Smooth muscle cell of the brain vasculature (primary cell): ENCODE data around the gene CAMK2D.

ENCODE experiments used
- DNase-seq: peaks from one replicate; pipeline ENCODE4 v3.0.0-alpha.2; 2012; ENCODE audit warnings: low read depth, low spot score

Gene CAMK2D

GRCh38 chr4:113684534-113685091 is 76.9 kb downstream of the CAMK2D start:
- DNase-seq, result no peak

- no peak for DNase-seq
These were observed 78.6 kb downstream of the CAMK2D start for GRCh38 chr4:113682730-113683537.

DNA sequence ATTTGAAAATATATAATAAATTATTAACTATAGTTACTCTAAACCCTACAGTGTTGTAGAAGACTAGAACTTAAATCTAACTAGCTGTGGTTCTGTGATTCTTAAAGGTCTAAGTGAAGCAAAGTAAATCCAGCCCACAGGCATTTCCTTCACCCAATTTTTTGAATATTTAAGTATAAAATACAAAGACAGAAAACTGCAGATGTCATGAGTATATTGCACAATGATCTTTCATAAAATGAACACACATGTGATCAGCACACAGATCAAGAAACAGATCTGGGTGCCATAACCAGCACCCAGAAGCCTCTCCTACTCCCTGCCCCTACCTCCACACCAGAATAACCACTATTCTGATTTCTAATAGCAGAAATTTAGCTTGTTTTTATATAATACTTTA is 82.9 kb downstream of the CAMK2D start:
- DNase-seq, result no peak

DNA sequence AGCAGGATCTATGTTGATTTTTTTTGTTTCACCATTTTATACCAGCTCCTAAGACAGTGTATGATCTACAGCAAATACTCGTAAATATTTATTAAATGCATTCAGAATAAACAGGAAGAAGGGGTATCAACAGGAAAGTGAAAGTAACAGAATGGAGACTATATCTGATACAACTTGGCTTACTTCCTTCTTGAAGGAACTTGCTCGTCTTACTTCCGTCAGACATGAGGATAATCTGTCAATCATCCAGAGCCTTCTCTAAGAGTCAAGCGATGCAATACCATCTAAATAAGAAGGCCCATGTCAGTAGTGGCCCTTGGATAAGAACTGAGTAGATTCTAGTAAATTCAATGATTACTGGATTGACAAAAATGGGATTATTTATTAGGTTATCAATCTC is 84.2 kb downstream of the CAMK2D start:
- DNase-seq, result no peak

- no peak for DNase-seq
These were observed 85.5 kb downstream of the CAMK2D start for GRCh38 chr4:113675731-113676697.

DNA sequence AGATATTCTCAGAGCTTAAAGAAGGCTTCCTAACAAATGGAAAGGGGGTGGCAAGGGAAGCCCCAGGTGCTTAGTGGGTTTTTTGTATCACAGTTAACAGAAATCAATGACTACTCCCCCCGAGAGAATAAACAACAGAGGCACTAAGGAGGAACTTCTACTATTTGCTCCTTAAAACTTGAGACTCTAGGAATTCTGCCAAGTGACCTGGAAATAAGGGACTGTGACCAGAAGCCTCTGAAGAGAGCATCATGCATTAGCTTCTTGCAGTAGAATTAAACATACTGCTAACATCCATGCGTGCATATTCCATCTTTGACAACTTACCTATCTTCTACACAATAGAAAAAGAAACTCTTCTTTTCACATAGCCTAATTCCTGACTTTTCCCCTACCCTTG is 86.8 kb downstream of the CAMK2D start:
- no peak for DNase-seq

- no peak for DNase-seq
These were observed 87.3 kb downstream of the CAMK2D start for GRCh38 chr4:113674251-113674650.

DNA sequence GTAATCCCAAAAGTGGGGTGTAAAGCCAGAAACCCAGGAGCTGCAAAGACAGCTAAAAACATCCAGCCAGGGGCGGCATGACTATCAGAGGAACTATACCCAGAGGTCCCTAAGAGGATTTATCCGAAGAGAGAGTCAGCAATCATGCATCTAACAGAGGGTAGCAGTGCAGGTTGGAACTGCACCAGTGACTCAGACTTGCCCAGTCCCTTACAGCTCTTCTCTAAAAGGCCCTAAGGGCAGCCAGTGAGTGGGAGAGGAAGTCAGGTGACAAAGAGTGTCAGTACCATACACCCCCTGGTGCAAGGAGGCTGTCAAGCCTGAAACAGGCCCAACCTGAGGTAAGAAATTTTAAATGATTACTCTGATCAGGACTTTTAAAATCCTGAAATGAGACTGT is 88.1 kb downstream of the CAMK2D start:
- DNase-seq, result no peak

- no peak for DNase-seq
These were observed 95.0 kb downstream of the CAMK2D start for GRCh38 chr4:113666386-113667114.

- DNase-seq, result no peak
These were observed 96.5 kb downstream of the CAMK2D start for GRCh38 chr4:113665036-113665435.

DNA sequence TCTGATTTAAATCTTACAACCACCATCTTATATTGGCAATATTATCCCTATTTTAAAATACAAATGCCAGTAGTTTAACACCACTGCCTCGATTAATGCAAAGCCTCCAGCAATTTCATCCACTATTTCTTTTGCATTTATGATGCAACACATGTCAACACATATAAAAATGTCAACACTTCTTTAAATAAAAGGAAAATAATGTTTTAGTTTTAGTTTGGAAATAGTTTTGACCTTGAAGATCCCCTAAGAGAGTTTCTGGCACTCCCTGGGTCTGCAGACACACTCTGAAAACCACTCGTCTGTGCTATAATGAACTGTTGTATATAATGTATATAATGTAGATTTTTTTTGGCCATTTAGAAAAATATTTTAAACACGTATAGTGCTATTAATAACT is 99.0 kb downstream of the CAMK2D start:
- DNase-seq, result no peak

GRCh38 chr4:113659127-113659526 is 102.4 kb downstream of the CAMK2D start:
- DNase-seq, result no peak

DNA sequence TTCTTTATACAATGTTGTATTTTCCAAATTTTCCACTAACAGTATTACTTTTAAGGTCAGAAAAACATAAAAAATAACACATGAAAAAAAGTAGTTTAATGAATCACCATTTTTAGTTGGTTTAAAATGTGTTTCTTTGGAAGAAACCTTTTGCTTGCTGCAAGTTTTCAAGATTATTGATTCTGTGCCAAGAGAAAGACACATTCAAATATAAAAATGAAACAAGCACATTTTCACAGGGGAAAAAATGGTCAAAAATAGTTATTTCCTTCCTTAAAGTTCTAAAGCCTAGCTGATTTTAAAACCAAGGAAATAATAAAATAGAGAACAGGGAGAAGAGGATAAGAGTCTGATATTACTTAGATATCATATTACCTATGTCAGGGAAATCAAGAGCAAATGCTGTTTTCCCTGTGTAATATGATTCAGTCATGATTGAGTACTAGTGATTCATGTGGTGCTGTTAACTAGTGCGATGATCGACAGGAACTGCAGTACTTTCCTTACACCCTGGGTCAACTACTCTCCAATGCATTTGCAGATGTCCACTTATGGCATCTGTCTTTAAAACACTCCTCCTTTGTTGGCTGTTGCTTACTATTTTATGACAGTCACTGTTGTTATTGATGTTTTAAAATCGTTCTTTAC is 103.8 kb downstream of the CAMK2D start:
- no peak for DNase-seq

- no peak for DNase-seq
These were observed 107.7 kb downstream of the CAMK2D start for GRCh38 chr4:113653871-113654270.

- no peak for DNase-seq
These were observed 115.1 kb downstream of the CAMK2D start for GRCh38 chr4:113646442-113646822.

DNA sequence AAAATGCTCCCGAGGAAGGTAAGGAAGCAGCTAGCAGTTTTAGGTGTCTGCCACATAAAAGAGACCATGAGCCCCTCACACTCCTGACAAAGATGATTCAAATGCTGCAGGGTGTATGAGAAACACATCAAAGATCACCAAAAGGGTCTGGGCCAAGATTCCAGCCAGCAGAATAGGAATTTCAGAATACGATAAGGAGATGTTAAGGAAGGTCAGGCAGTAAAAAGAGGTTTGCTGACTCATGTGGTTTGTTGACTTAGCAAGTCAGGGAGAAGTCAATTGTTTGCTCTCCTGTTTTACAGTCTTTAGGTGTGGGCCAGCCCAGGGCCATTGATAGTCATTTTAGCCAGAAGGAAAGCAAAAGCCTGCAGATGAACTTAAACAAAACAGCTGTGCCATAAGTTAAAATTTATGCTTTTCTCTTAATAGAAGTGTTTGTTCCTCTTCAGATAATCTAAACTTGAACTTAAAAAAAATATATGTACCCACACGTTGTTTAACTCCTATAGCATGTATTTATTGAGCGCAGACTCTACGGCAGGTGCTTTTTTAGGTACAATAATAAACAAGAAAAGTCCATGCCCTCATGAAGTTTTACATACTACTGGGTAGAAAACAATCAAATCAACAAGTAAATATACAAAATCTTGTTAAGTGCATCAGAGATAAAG is 115.6 kb downstream of the CAMK2D start:
- DNase-seq, result no peak

- no peak for DNase-seq
These were observed 116.2 kb downstream of the CAMK2D start for GRCh38 chr4:113645288-113645687.

DNA sequence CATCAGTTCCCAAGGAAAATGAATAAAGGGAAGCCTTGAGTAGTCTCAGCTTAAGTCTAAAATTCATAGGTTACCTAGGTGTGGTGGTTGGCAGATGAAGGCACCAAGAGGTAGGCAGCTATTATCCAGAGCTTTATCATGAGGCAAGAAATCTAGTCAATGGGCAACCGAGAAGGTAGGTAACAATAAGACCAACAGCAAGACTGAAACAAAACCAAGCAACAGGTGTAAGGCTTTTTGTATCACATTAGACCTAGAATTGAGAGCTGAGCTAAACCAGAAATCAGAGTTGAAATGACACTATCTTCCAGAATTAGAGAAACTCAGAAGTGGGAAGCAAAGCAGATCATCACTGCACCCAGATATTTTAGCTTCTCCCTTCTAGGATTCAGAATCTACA is 117.1 kb downstream of the CAMK2D start:
- DNase-seq, result no peak

DNA sequence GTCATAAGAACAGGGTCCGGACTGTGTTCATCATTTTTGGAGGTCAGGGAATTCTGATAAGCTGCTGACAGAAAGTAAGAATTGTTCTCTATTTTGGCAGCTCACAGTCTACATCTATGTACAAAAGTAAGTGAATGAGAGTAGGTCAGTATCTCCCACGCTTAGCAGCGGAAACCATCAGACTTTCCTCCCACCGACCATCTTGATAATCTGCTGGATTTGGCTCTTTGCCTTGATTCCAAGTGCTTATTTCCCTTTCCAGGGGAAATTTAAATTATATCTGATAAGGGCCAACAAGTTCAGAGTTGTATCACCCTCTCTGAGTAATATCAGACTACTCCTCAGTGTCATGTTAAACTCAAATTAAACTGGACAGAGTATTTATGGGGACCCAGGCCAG is 118.0 kb downstream of the CAMK2D start:
- no peak for DNase-seq

DNA sequence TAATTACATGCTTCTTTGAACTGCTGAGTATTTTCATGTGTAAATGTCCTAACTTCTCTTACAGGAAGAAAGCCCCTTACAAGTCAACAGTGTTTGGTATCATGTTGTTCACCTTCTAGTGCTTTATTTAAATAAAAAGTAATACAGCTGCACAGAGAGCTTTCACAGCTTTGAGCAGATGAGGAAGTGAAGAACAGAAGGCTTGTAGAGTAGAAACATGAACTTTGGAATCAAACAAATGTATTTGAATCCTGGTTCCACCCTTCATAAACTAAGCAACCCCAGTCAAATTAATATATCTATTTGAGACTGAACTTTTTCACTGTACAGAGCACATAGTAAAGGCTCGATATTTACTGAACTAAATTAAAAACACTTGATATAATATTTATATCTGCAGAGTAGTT is 120.5 kb downstream of the CAMK2D start:
- DNase-seq, result no peak

GRCh38 chr4:113639326-113639725 is 122.2 kb downstream of the CAMK2D start:
- DNase-seq, result no peak
